Measurements from ENCODE around the gene WDR55. TPM values are rescaled to one million over a fixed set of nuclear protein-coding genes. Genes with fewer than 3 reads are reported as not detected.
"Not testable (repeated sequence)": the region's sequence is repeated elsewhere in the genome, so short reads cannot be mapped to it uniquely, and the experiment has no call there.

WDR55 gene
- total and polyA plus RNA-seq, 2 of the 4 experiments (the other 2 are of a cell fraction): 19.0 to 20.4 TPM

DNA sequence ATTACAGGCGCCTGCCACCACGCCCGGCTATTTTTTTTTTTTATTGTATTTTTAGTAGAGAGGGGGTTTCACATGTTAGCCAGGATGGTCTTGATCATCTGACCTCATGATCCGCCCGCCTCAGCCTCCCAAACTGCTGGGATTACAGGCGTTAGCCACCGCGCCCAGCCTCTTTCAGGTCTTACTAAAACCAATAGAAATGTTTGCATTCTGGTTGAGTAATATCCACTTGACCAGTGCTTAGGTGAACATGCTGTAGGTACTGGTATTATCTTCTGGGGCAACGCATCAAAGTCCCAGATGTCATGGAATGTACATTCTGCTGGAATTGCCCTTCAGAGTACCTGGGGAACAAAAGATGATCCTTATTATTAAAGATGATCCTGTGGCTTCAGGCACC is 44.1 kb downstream of the WDR55 start:
- H3K18ac ChIP-seq (ENCODE audit: low read depth, low read length): not testable (repeated sequence)

More for the DNA sequence above, 44.1 kb downstream of the WDR55 start:
- H3K14ac ChIP-seq (replicated peaks; ENCODE audit: low read depth, low read length); H3K4ac ChIP-seq (ENCODE audit: low read depth, low read length); CTCF ChIA-PET; H2BK120ac ChIP-seq (ENCODE audit: low read depth, low read length); H3K4me3 ChIP-seq (ENCODE audit: insufficient read depth, low read depth, low read length); H3K27me3 ChIP-seq (ENCODE audit: control insufficient read depth, insufficient read depth, low read length); POLR2A ChIA-PET (ENCODE audit: unreplicated experiment); in situ Hi-C loops (cut with MboI; ENCODE audit: low sequenced_read_pairs); H2AK9ac ChIP-seq (replicated peaks; ENCODE audit: low read depth, low read length, poor library complexity); H3K27ac ChIP-seq (ENCODE audit: insufficient read depth, low read length); BruUV-seq (replicated peaks); H2BK15ac ChIP-seq (ENCODE audit: low read depth, low read length); DNase-seq; ATAC-seq (ENCODE audit: low read depth); H4K20me1 ChIP-seq (ENCODE audit: insufficient read depth, low read length); H4K5ac ChIP-seq (ENCODE audit: low read depth, low read length); H2BK5ac ChIP-seq (ENCODE audit: low read depth, low read length, poor library complexity, severe bottlenecking); H4K91ac ChIP-seq (ENCODE audit: insufficient read depth, low read depth, low read length); H3K4me2 ChIP-seq (ENCODE audit: low read depth, low read length); H3K9me3 ChIP-seq (ENCODE audit: control insufficient read depth, insufficient read depth, low read length); H2AK5ac ChIP-seq (ENCODE audit: low read depth, low read length); H3K4me1 ChIP-seq (ENCODE audit: control insufficient read depth, insufficient read depth, low read length); dilution Hi-C loops (cut with HindIII; ENCODE audit: low sequenced_read_pairs, unreplicated experiment); H3K9me1 ChIP-seq (ENCODE audit: insufficient read depth, low read length); H2AFZ ChIP-seq (replicated peaks; ENCODE audit: low read length, poor library complexity); H3K9ac ChIP-seq (ENCODE audit: low read depth, low read length); H3K23ac ChIP-seq (ENCODE audit: low read depth, low read length); H4K8ac ChIP-seq (ENCODE audit: low read depth in 2 of 2, low read length in 2 of 2); intact Hi-C loops (cut with micrococcal nuclease); H3K56ac ChIP-seq (ENCODE audit: extremely low read depth, insufficient read depth, low read length); H2BK20ac ChIP-seq (ENCODE audit: low read depth, low read length); H3K79me1 ChIP-seq (ENCODE audit: low read depth in 1 of 2, low read length in 2 of 2): not testable (repeated sequence)
- H3K36me3 ChIP-seq (ENCODE audit: control insufficient read depth, insufficient read depth, low read length): peaks cover 14% of the 10 kb centered on the region
- no CpG with 5 or more reads among the region's 9 CpGs for WGBS, 2 experiments (ENCODE audit: extremely low coverage in 2 of 2, insufficient read length in 1 of 2)
